HepG2 (cell line): ENCODE results near the gene JPH3. TPM values are rescaled to one million over a fixed set of nuclear protein-coding genes. Genes with fewer than 3 reads are reported as not detected.

Experiments
- ATAC-seq: fragments of 200-7000 bp; cut with Tn5 transposase; 3 replicates; pipeline ENCODE4 v1.9.1; 2020; ENCODE audit warnings: mild to moderate bottlenecking, moderate library complexity
- BruUV-seq: library from RNA; stranded (reverse); fragments of 400-500 nt; replicated peaks from 2 replicates; lab custom pipeline; 2021; lab: Mats Ljungman, UMichigan
- CTCF ChIA-PET: fragments of 300-600 bp; formaldehyde crosslinking; extraction: SDS; loops from one replicate; lab custom pipeline; 2021; ENCODE audit warnings: low total read pairs, inconsistent platforms, low intra/inter-chr PET ratio; lab: Yijun Ruan, JAX
- POLR2A ChIA-PET: fragments of 350-600 bp; sonication (Branson Sonifier 250); formaldehyde crosslinking; loops from one replicate; lab custom pipeline; 2020; ENCODE audit warnings: antibody characterized with exemption, inconsistent platforms; lab: Yijun Ruan, JAX
- DNase-seq: peaks from one replicate; pipeline ENCODE4 v3.0.0-alpha.2; 2015; ENCODE audit warnings: low spot score
- FAIRE-seq: peaks from 3 replicates; lab custom pipeline; 2011; peaks lifted over from hg19 to GRCh38; lab: Jason Lieb, UNC
- H2AFZ ChIP-seq: one replicate; pipeline ENCODE4 v1.6.1; 2011; ENCODE audit warnings: low read length, inconsistent platforms
- H3K27ac ChIP-seq: fragments of 300-600 bp; 3 replicates; pipeline ENCODE4 v1.8.0; 2011; ENCODE audit warnings: mixed run types, mild to moderate bottlenecking, mixed read lengths, low read length, inconsistent platforms; ENCODE audit not compliant: insufficient read depth; ENCODE audit errors: extremely low read length
- H3K27me3 ChIP-seq, 2 experiments: fragments of 200-600 bp in 1 of 2; 2 replicates in 1 of 2; 3 replicates in 1 of 2; pipeline versions ENCODE4 v1.6.0 to v1.8.0; 2011; ENCODE audit warnings: low read length in 2 of 2, mild to moderate bottlenecking in 2 of 2, moderate library complexity in 2 of 2, inconsistent platforms in 1 of 2; ENCODE audit not compliant: insufficient read depth in 2 of 2, control insufficient read depth in 1 of 2
- H3K36me3 ChIP-seq, 2 experiments: fragments of 200-600 bp in 1 of 2; replicated peaks in 1 of 2; 2 replicates in 1 of 2; 3 replicates in 1 of 2; pipeline versions ENCODE4 v1.5.1 to v1.8.0; 2011; ENCODE audit warnings: low read length in 2 of 2, inconsistent platforms in 1 of 2; ENCODE audit not compliant: insufficient read depth in 2 of 2, control insufficient read depth in 1 of 2
- H3K4me1 ChIP-seq: 2 replicates; pipeline ENCODE4 v1.5.1; 2012; ENCODE audit warnings: low read length, inconsistent platforms; ENCODE audit not compliant: insufficient read depth
- H3K4me2 ChIP-seq: 2 replicates; pipeline ENCODE4 v1.6.0; 2011; ENCODE audit warnings: low read depth, low read length, inconsistent platforms
- H3K4me3 ChIP-seq, 3 experiments: fragments of 200-600 bp in 1 of 3; sonication (generic), shearing (Covaris generic) in 1 of 3; replicated peaks in 1 of 3; 2 replicates each; pipeline ENCODE4 v1.5.1; 2011 to 2016; ENCODE audit warnings: low read length in 3 of 3, inconsistent platforms in 2 of 3, low read depth in 2 of 3, mild to moderate bottlenecking in 2 of 3, control low read depth in 1 of 3, mixed read lengths in 1 of 3; ENCODE audit not compliant: insufficient read depth in 1 of 3
- H3K79me2 ChIP-seq: one replicate; pipeline ENCODE4 v1.6.1; 2011; ENCODE audit warnings: low read length, inconsistent platforms; ENCODE audit not compliant: insufficient read depth
- H3K9ac ChIP-seq: 2 replicates; pipeline ENCODE4 v1.6.0; 2011; ENCODE audit warnings: mild to moderate bottlenecking, low read depth, low read length, inconsistent platforms; ENCODE audit not compliant: insufficient read depth
- H3K9me3 ChIP-seq: 2 replicates; pipeline ENCODE4 v1.5.1; 2012; ENCODE audit warnings: mild to moderate bottlenecking, low read length
- H4K20me1 ChIP-seq: 2 replicates; pipeline ENCODE4 v1.6.0; 2011; ENCODE audit warnings: inconsistent platforms, mild to moderate bottlenecking, low read length, moderate library complexity; ENCODE audit not compliant: insufficient read depth
- FOXK1 ChIP-seq: sonication (generic); formaldehyde crosslinking; IDR thresholded peaks from 2 replicates; pipeline ENCODE4 v1.4.0; 2020; ENCODE audit warnings: low read depth, missing genetic modification reagents, borderline replicate concordance
- KAT8 ChIP-seq: IDR thresholded peaks from 2 replicates; pipeline ENCODE4 v1.6.1; 2016; ENCODE audit warnings: missing genetic modification reagents, missing compliant biosample characterization
- MED8 ChIP-seq: sonication (generic); formaldehyde crosslinking; IDR thresholded peaks from 2 replicates; pipeline ENCODE4 v1.8.1; 2023; ENCODE audit warnings: mild to moderate bottlenecking, missing genetic modification reagents; ENCODE audit not compliant: insufficient replicate concordance
- NCOA5 ChIP-seq: sonication (generic); formaldehyde crosslinking; IDR thresholded peaks from 2 replicates; pipeline ENCODE4 v1.4.0; 2020; ENCODE audit warnings: missing genetic modification reagents
- POGZ ChIP-seq: sonication (generic); formaldehyde crosslinking; IDR thresholded peaks from 2 replicates; pipeline ENCODE4 v1.4.0; 2020; ENCODE audit warnings: mild to moderate bottlenecking, missing genetic modification reagents
- PRPF4 ChIP-seq: fragments of 200-400 bp; formaldehyde crosslinking; IDR thresholded peaks from 2 replicates; pipeline ENCODE4 v1.6.1; 2016; ENCODE audit warnings: low read length, low read depth; ENCODE audit not compliant: poor library complexity, severe bottlenecking
- RFX3 ChIP-seq: IDR thresholded peaks from 2 replicates; pipeline ENCODE4 v1.6.1; 2016; ENCODE audit warnings: missing biosample characterization, missing genetic modification reagents
- TGIF2 ChIP-seq: IDR thresholded peaks from 2 replicates; pipeline ENCODE4 v1.6.1; 2016; ENCODE audit warnings: control low read depth, missing compliant biosample characterization
- ZNF746 ChIP-seq: sonication (generic); formaldehyde crosslinking; IDR thresholded peaks from 2 replicates; pipeline ENCODE4 v1.8.0; 2022; ENCODE audit warnings: mild to moderate bottlenecking, missing genetic modification reagents
- ZSCAN9 ChIP-seq: IDR thresholded peaks from 2 replicates; pipeline ENCODE4 v1.6.1; 2016; ENCODE audit warnings: borderline replicate concordance
- WGBS: methylation state at CpG from one replicate; pipeline ENCODE4 v1.1.6; 2017; ENCODE audit warnings: low lambda C conversion rate; 5-methylcytosine and 5-hydroxymethylcytosine counted together
- in situ Hi-C: cut with HindIII; loops from 2 replicates; pipeline ENCODE4 v1.10.0; 2017; ENCODE audit warnings: low pct_unique_long_range_greater_than_20kb; ENCODE audit not compliant: extremely low pct_ligation_motif_present
- intact Hi-C: fragments of 100-400 bp; cut with micrococcal nuclease; formaldehyde crosslinking; loops from one replicate; pipeline ENCODE4 v1.10.0; 2022; ENCODE audit not compliant: unreplicated experiment
- polyA plus RNA-seq, 8 experiments: library from polyadenylated mRNA; depleted of rRNA in 3 of 8; stranded (reverse) in 7 of 8; unstranded in 1 of 8; fragments of >200 nt; fragmentation: Illumina TruSeq in 4 of 8; extraction: Trizol in 4 of 8; gene quantifications; 2 replicates each; pipeline versions ENCODE4 v1.2.1 to v1.2.3, GENCODE V29; 2011 to 2016; ENCODE audit warnings: low read depth in 4 of 8, missing spikeins in 1 of 8, mixed read lengths in 1 of 8; ENCODE audit not compliant: insufficient read depth in 1 of 8
- total RNA-seq, 5 experiments: library from RNA; depleted of rRNA; stranded (reverse); fragments of >200 nt; fragmentation: Illumina TruSeq; extraction: Trizol; gene quantifications; 2 replicates each; pipeline ENCODE4 v1.2.3, GENCODE V29; 2016; ENCODE audit warnings: low read depth in 1 of 5
- TF ChIP-seq, protein P1 (sequence below): sonication (generic); formaldehyde crosslinking; IDR thresholded peaks from 2 replicates; pipeline ENCODE4 v1.9.0; 2021; ENCODE audit warnings: mild to moderate bottlenecking, missing genetic modification reagents

The JPH3 gene
- total and polyA plus RNA-seq, 2 of the 13 experiments (the other 11 are each of a cell fraction or from before 2014, with no cell fraction given): not detected

- TF ChIP-seq FOXK1 (CRISPR knock-in tag) (peak; percentile 42; the same call in 1 of the 2 replicates), MED8 (CRISPR knock-in tag) (no peak), POGZ (no peak), NCOA5 (no peak)
- TF ChIP-seq, all 625 proteins: peak for 263
Observed at GRCh38 chr16:87608400-87608985, 6.2 kb downstream of the JPH3 start (continued).

- POLR2A ChIA-PET: no interaction called here
- DNase-seq (no peak), FAIRE-seq (no peak), ATAC-seq (no peak)
- Histone ChIP-seq H3K27ac (no peak overlapping the region), H4K20me1 (peaks cover 12% of the 10 kb centered on the region), H3K9me3 (no peaks in the 10 kb centered on the region), H3K9ac (no peak overlapping the region), H3K79me2 (no peaks in the 10 kb centered on the region), H3K27me3 (peaks cover 10 to 68% of the 10 kb centered on the region in 2 experiments), H3K4me1 (no peaks in the 10 kb centered on the region), H3K4me2 (no peak overlapping the region), H3K36me3 (no peaks in the 10 kb centered on the region), H2AFZ (no peak overlapping the region), H3K4me3 (no peak overlapping the region)
- BruUV-seq: no TSS peak
- no peak for TF ChIP-seq RFX3 (CRISPR knock-in tag)
- intact Hi-C loops (no loop called here), in situ Hi-C loops (no loop called here)
- CTCF ChIA-PET: no interaction called here
- 19% methylated on average over 9 of the region's 9 CpGs for WGBS
Observed at GRCh38 chr16:87610026-87610425, 7.7 kb downstream of the JPH3 start.

- DNase-seq: no peak
- no peaks in the 10 kb centered on the region for H3K36me3 ChIP-seq
- peaks cover 12% of the 10 kb centered on the region for H4K20me1 ChIP-seq
- no peak overlapping the region for H3K9ac ChIP-seq
- ChIA-PET POLR2A (no interaction called here), CTCF (no interaction called here)
- H3K27ac ChIP-seq: no peak overlapping the region
- intact Hi-C loops: no loop called here
- H3K9me3 ChIP-seq: no peaks in the 10 kb centered on the region
- no peak for FAIRE-seq
- peaks cover 7 to 65% of the 10 kb centered on the region in 2 experiments for H3K27me3 ChIP-seq
- no peak for ATAC-seq
- no peaks in the 10 kb centered on the region for H3K4me1 ChIP-seq
- H2AFZ ChIP-seq: no peak overlapping the region
- in situ Hi-C loops: no loop called here
- BruUV-seq: no TSS peak
- no peaks in the 10 kb centered on the region for H3K79me2 ChIP-seq
- no peak overlapping the region for H3K4me3 ChIP-seq
- WGBS: 16% methylated on average over 6 of the region's 6 CpGs
- no peak overlapping the region for H3K4me2 ChIP-seq
- TF ChIP-seq, protein P1, sequence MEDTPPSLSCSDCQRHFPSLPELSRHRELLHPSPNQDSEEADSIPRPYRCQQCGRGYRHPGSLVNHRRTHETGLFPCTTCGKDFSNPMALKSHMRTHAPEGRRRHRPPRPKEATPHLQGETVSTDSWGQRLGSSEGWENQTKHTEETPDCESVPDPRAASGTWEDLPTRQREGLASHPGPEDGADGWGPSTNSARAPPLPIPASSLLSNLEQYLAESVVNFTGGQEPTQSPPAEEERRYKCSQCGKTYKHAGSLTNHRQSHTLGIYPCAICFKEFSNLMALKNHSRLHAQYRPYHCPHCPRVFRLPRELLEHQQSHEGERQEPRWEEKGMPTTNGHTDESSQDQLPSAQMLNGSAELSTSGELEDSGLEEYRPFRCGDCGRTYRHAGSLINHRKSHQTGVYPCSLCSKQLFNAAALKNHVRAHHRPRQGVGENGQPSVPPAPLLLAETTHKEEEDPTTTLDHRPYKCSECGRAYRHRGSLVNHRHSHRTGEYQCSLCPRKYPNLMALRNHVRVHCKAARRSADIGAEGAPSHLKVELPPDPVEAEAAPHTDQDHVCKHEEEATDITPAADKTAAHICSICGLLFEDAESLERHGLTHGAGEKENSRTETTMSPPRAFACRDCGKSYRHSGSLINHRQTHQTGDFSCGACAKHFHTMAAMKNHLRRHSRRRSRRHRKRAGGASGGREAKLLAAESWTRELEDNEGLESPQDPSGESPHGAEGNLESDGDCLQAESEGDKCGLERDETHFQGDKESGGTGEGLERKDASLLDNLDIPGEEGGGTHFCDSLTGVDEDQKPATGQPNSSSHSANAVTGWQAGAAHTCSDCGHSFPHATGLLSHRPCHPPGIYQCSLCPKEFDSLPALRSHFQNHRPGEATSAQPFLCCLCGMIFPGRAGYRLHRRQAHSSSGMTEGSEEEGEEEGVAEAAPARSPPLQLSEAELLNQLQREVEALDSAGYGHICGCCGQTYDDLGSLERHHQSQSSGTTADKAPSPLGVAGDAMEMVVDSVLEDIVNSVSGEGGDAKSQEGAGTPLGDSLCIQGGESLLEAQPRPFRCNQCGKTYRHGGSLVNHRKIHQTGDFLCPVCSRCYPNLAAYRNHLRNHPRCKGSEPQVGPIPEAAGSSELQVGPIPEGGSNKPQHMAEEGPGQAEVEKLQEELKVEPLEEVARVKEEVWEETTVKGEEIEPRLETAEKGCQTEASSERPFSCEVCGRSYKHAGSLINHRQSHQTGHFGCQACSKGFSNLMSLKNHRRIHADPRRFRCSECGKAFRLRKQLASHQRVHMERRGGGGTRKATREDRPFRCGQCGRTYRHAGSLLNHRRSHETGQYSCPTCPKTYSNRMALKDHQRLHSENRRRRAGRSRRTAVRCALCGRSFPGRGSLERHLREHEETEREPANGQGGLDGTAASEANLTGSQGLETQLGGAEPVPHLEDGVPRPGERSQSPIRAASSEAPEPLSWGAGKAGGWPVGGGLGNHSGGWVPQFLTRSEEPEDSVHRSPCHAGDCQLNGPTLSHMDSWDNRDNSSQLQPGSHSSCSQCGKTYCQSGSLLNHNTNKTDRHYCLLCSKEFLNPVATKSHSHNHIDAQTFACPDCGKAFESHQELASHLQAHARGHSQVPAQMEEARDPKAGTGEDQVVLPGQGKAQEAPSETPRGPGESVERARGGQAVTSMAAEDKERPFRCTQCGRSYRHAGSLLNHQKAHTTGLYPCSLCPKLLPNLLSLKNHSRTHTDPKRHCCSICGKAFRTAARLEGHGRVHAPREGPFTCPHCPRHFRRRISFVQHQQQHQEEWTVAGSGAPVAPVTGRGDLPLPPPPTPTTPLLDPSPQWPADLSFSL: no peak
- TF ChIP-seq PRPF4 (no peak), KAT8 (no peak), ZNF746 (CRISPR knock-in tag) (no peak), ZSCAN9 (CRISPR knock-in tag) (no peak), TGIF2 (CRISPR knock-in tag) (no peak)
Observed at GRCh38 chr16:87611456-87611855, 9.1 kb downstream of the JPH3 start.
